Adrenal gland (tissue), 5 donors: ENCODE results near the gene CTAGE9.

ENCODE experiments used
- CTCF ChIP-seq, 6 experiments: fragments of 450-650 bp in 4 of 6; fragments of 200-600 bp in 2 of 6; sonication (generic) in 1 of 6; IDR thresholded peaks; 1 replicate in 5 of 6; 2 replicates in 1 of 6; pipeline versions ENCODE4 v1.5.1 to v1.8.0; 2016 to 2021; ENCODE audit warnings: antibody characterized with exemption in 6 of 6, mild to moderate bottlenecking in 2 of 6, moderate library complexity in 1 of 6
- POLR2A ChIP-seq, 2 donors: fragments of 450-650 bp; IDR thresholded peaks; one replicate each; pipeline ENCODE4 v1.6.1; 2017; ENCODE audit warnings: antibody characterized with exemption in 2 of 2, mild to moderate bottlenecking in 2 of 2, moderate library complexity in 1 of 2
- donor health status: DM: no; HTN: no; CAD: no.

GRCh38 chr6:131728296-131728939 is 17.6 kb upstream of the CTAGE9 start:
- TF ChIP-seq CTCF (IDR thresholded peaks at IDR 0.05) (no peak), POLR2A (IDR thresholded peaks at IDR 0.05) (no peak)
